PC-3 (cell line): ENCODE results near the gene COASY. TPM values are rescaled to one million over a fixed set of nuclear protein-coding genes. Genes with fewer than 3 reads are reported as not detected.

Experiments used
- ATAC-seq: fragments of 200-7000 bp; cut with Tn5 transposase; 2 replicates; pipeline ENCODE4 v1.9.1; 2020; ENCODE audit warnings: mild to moderate bottlenecking, moderate library complexity
- BruUV-seq: library from RNA; stranded (reverse); fragments of 400-500 nt; replicated peaks from 2 replicates; lab custom pipeline; 2021; lab: Mats Ljungman, UMichigan
- CTCF ChIA-PET: fragments of 300-600 bp; sonication (Branson Sonifier 250); formaldehyde crosslinking; loops from one replicate; lab custom pipeline; 2022; ENCODE audit warnings: antibody characterized with exemption; lab: Charles Lee
- POLR2A ChIA-PET: fragments of 300-600 bp; sonication (Branson Sonifier 250); formaldehyde crosslinking; loops from one replicate; lab custom pipeline; 2022; ENCODE audit warnings: antibody characterized with exemption; ENCODE audit not compliant: unreplicated experiment; lab: Charles Lee
- DNase-seq: peaks from one replicate; pipeline ENCODE4 v3.0.0-alpha.2; 2015
- H2AFZ ChIP-seq: fragments of 300-600 bp; sonication (generic); 2 replicates; pipeline ENCODE4 v1.6.0; 2016; ENCODE audit warnings: antibody characterized with exemption, low read length
- H3F3A ChIP-seq: fragments of 300-600 bp; sonication (generic); one replicate; pipeline ENCODE4 v1.6.0; 2017; ENCODE audit warnings: antibody characterized with exemption, low read length, control low read depth, mild to moderate bottlenecking; ENCODE audit not compliant: unreplicated experiment
- H3K27ac ChIP-seq: fragments of 300-600 bp; sonication (generic); 2 replicates; pipeline ENCODE4 v1.5.1; 2016; ENCODE audit warnings: mild to moderate bottlenecking, low read length
- H3K27me3 ChIP-seq: fragments of 300-600 bp; sonication (generic); 2 replicates; pipeline ENCODE4 v1.6.1; 2016; ENCODE audit warnings: low read length, mixed read lengths
- H3K36me3 ChIP-seq: fragments of 300-600 bp; sonication (generic); 2 replicates; pipeline ENCODE4 v1.6.1; 2016; ENCODE audit warnings: low read depth, mixed run types, low read length, mixed read lengths
- H3K4me1 ChIP-seq: fragments of 300-600 bp; sonication (generic); 2 replicates; pipeline ENCODE4 v1.5.1; 2016; ENCODE audit warnings: low read length; ENCODE audit not compliant: insufficient read depth
- H3K4me2 ChIP-seq: fragments of 300-600 bp; sonication (generic); 2 replicates; pipeline ENCODE4 v1.6.0; 2016; ENCODE audit warnings: low read length
- H3K4me3 ChIP-seq: fragments of 300-600 bp; sonication (generic); 2 replicates; pipeline ENCODE4 v1.5.1; 2016; ENCODE audit warnings: mild to moderate bottlenecking, low read length, mixed read lengths
- H3K79me2 ChIP-seq: fragments of 300-600 bp; sonication (generic); 2 replicates; pipeline ENCODE4 v1.6.1; 2017; ENCODE audit warnings: low read length, mixed read lengths
- H3K9ac ChIP-seq: fragments of 300-600 bp; sonication (generic); 2 replicates; pipeline ENCODE4 v1.6.0; 2016; ENCODE audit warnings: mild to moderate bottlenecking, low read length
- H3K9me2 ChIP-seq: fragments of 300-600 bp; sonication (generic); replicated peaks from 2 replicates; pipeline ENCODE4 v1.6.1; 2016; ENCODE audit warnings: mixed run types, low read length, mixed read lengths
- H3K9me3 ChIP-seq: fragments of 300-600 bp; sonication (generic); 2 replicates; pipeline ENCODE4 v1.6.1; 2016; ENCODE audit warnings: low read length, mixed read lengths
- H4K20me1 ChIP-seq: fragments of 300-600 bp; sonication (generic); 2 replicates; pipeline ENCODE4 v1.6.1; 2016; ENCODE audit warnings: low read length, mixed read lengths
- EZH2 ChIP-seq: fragments of 300-600 bp; sonication (generic); IDR thresholded peaks from one replicate; pipeline ENCODE4 v1.6.1; 2017; ENCODE audit warnings: antibody characterized with exemption, mild to moderate bottlenecking, low read length; ENCODE audit not compliant: unreplicated experiment
- EZH2phosphoT487 ChIP-seq: fragments of 300-600 bp; sonication (generic); IDR thresholded peaks from 2 replicates; pipeline ENCODE4 v1.6.1; 2018; ENCODE audit warnings: mild to moderate bottlenecking, antibody characterized with exemption, low read length, borderline replicate concordance
- intact Hi-C: fragments of 100-400 bp; cut with micrococcal nuclease; formaldehyde crosslinking; loops from 2 replicates; pipeline ENCODE4 v1.9.0; 2023
- total RNA-seq: library from RNA; depleted of rRNA; stranded (reverse); fragments of >200 nt; gene quantifications from 2 replicates; pipeline ENCODE4 v1.2.3, GENCODE V29; 2014
- TF ChIP-seq, protein P1 (sequence below): fragments of 300-600 bp; sonication (generic); conservative IDR thresholded peaks from 2 replicates; pipeline ENCODE4 v1.5.1; 2017; ENCODE audit warnings: antibody characterized with exemption, low read depth, mild to moderate bottlenecking, low read length

COASY gene
- total RNA-seq, 1 experiment from 2014 or later = 33.3 TPM

DNA sequence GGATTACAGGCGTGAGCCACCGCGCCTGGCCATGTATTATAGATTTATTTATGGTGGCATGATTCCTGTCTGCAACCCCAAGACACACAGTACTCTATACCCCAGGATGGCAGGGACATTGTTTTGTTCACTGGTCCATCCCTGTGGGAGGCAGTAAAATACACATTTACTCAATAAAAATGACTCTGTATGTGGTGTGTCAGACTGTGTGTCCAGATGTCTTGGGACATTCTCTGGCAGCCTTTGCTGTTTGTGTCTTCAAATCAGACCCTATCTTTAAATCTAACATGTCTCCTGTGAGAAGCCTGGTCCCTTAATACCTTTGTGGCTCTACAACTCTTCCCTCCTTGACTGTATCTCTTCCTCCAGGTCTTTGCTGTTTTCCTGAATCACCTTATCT, 1.7 kb upstream of the COASY start:
- no peak overlapping the region for H3K4me2 ChIP-seq
- intact Hi-C loops = no loop called here

DNA sequence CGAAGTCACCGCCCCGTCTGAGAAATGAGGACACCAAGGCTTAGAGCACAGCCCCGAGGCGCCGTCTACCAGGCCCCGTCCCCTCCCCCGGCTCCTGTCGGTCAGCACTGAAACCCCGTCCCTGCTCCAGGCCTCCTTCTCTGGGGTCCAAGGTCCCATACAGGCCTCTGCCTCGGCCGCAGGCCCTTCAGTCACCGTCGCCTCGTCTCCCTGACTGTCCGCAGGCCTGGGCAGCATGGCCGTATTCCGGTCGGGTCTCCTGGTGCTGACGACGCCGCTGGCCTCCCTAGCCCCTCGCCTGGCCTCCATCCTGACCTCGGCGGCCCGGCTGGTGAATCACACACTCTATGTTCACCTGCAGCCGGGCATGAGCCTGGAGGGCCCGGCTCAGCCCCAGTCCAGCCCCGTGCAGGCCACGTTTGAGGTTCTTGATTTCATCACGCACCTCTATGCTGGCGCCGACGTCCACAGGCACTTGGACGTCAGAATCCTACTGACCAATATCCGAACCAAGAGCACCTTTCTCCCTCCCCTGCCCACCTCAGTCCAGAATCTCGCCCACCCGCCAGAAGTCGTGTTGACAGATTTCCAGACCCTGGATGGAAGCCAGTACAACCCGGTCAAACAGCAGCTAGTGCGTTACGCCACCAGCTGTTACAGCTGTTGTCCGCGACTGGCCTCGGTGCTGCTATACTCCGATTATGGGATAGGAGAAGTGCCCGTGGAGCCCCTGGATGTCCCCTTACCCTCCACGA, 617 bp downstream of the COASY start:
- Histone ChIP-seq H3K27ac (peak overlapping the region; percentile 76), H2AFZ (peak overlapping the region; percentile 93), H3K9me2 (no peaks in the 10 kb centered on the region), H4K20me1 (no peaks in the 10 kb centered on the region), H3K9ac (peak overlapping the region; percentile 95), H3K36me3 (peaks cover 6% of the 10 kb centered on the region; the same call in 1 of the 2 replicates), H3F3A (no peaks in the 10 kb centered on the region), H3K4me1 (peaks cover 21% of the 10 kb centered on the region), H3K4me3 (peak overlapping the region; percentile 83), H3K27me3 (no peaks in the 10 kb centered on the region), H3K4me2 (peak overlapping the region; percentile 99), H3K9me3 (no peaks in the 10 kb centered on the region), H3K79me2 (peaks cover 37% of the 10 kb centered on the region)
- ATAC-seq = peak; percentile 18
- ChIA-PET CTCF (no interaction called here), POLR2A (no interaction called here)
- intact Hi-C loops = no loop called here
- TSS peak; percentile 59 for BruUV-seq
- no peak for DNase-seq
- TF ChIP-seq EZH2 (no peak), EZH2phosphoT487 (no peak)
- TF ChIP-seq, protein P1, sequence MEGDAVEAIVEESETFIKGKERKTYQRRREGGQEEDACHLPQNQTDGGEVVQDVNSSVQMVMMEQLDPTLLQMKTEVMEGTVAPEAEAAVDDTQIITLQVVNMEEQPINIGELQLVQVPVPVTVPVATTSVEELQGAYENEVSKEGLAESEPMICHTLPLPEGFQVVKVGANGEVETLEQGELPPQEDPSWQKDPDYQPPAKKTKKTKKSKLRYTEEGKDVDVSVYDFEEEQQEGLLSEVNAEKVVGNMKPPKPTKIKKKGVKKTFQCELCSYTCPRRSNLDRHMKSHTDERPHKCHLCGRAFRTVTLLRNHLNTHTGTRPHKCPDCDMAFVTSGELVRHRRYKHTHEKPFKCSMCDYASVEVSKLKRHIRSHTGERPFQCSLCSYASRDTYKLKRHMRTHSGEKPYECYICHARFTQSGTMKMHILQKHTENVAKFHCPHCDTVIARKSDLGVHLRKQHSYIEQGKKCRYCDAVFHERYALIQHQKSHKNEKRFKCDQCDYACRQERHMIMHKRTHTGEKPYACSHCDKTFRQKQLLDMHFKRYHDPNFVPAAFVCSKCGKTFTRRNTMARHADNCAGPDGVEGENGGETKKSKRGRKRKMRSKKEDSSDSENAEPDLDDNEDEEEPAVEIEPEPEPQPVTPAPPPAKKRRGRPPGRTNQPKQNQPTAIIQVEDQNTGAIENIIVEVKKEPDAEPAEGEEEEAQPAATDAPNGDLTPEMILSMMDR = no peak

More for the DNA sequence above, 1.7 kb upstream of the COASY start:
- ChIA-PET POLR2A (no interaction called here), CTCF (interaction anchor here (0.5 kb wide), 1 partner anchor 53 kb away, joined by 3 read pairs; no protein-coding TSS in a partner anchor)
- no peak for ATAC-seq
- H3K79me2 ChIP-seq = peaks cover 35% of the 10 kb centered on the region
- H2AFZ ChIP-seq = no peak overlapping the region
- no peaks in the 10 kb centered on the region for H3K9me2 ChIP-seq
- no peak overlapping the region for H3K9ac ChIP-seq
- TF ChIP-seq, protein P1 = no peak
- TF ChIP-seq EZH2 = no peak
- TF ChIP-seq EZH2phosphoT487 = no peak
- peaks cover 17% of the 10 kb centered on the region for H3K4me1 ChIP-seq
- no peaks in the 10 kb centered on the region for H3F3A ChIP-seq
- H3K9me3 ChIP-seq = no peaks in the 10 kb centered on the region
- BruUV-seq = no TSS peak
- H3K4me3 ChIP-seq = no peak overlapping the region
- peaks cover 6% of the 10 kb centered on the region; the same call in 1 of the 2 replicates for H3K36me3 ChIP-seq
- DNase-seq = no peak
- no peaks in the 10 kb centered on the region for H3K27me3 ChIP-seq
- H3K27ac ChIP-seq = no peak overlapping the region
- H4K20me1 ChIP-seq = no peaks in the 10 kb centered on the region

DNA sequence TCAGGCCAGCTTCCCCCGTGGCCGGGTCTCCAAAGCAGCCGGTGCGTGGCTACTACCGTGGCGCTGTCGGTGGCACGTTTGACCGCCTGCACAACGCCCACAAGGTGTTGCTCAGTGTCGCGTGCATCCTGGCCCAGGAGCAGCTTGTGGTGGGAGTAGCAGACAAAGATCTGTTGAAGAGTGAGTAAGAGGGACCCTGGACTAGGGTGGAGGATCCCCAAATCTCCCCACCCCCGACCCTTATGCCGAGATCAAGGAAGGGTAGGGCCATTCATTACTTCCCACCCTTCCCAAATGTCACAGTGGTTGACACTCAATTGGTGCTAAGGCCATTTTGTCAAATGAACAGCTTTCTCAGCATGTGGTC, 1.2 kb downstream of the COASY start:
- Histone ChIP-seq H3K4me3 (peak overlapping the region; percentile 83), H3K4me2 (peak overlapping the region; percentile 99), H3K27me3 (no peaks in the 10 kb centered on the region), H3K9me3 (no peaks in the 10 kb centered on the region), H4K20me1 (no peaks in the 10 kb centered on the region), H3K4me1 (peaks cover 25% of the 10 kb centered on the region), H3F3A (no peaks in the 10 kb centered on the region), H3K27ac (peak overlapping the region; percentile 76), H3K36me3 (peaks cover 6% of the 10 kb centered on the region; the same call in 1 of the 2 replicates), H3K79me2 (peaks cover 42% of the 10 kb centered on the region), H3K9me2 (no peaks in the 10 kb centered on the region), H2AFZ (no peak overlapping the region), H3K9ac (peak overlapping the region; percentile 95)
- intact Hi-C loops = no loop called here
- ATAC-seq (no peak), DNase-seq (no peak)
- no TSS peak for BruUV-seq
- TF ChIP-seq, protein P1 = no peak
- no peak for TF ChIP-seq EZH2phosphoT487
- TF ChIP-seq EZH2 = no peak
- CTCF ChIA-PET = no interaction called here
- POLR2A ChIA-PET = no interaction called here
